Measurements from ENCODE around the gene JAKMIP3. TPM values are rescaled to one million over a fixed set of nuclear protein-coding genes. Genes with fewer than 3 reads are reported as not detected.

Gene JAKMIP3
- total RNA-seq, 4 donors from 2014 or later, result 0.04 to 0.19 (median 0.13) TPM; not detected in 1

DNA sequence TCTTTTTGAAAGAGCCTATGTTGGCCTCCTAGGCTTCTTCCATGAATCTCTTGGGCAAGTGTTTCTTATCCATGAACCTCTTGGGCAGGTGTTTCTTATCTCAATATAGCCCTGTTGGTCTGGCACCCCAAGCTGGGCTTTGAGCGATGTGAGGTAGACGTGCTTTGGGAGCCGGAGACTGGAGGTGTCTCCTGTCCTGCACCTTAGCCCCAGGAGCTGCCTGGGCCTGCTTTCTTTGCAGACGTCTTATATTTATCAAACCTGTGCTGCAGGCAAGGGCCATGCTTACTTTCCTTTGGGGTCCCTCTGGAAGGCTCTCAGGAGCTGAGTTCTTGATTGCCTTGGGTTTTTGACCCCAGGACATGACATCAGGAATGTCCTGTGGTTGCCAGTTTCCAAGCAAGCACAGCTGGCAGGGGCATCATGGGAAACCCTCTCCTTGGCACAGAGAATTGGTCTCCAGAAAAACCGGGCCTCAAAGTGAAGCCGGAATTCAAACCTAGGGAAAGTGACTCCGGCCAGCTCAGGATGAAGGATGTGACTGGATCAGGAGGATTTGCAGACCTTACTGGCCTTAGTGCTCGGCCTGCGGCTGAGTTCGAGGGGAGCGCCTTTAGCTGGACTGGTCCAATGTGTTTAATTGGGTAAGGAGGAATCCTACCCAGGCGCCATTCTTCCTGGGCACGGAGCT, 2.8 kb downstream of the JAKMIP3 start:
- Histone ChIP-seq H3K9me3 (peaks cover 0 to 6% (median 0%) of the 10 kb centered on the region in 3 donors), H3K27me3 (no peaks in the 10 kb centered on the region), H3K27ac (no peak overlapping the region), H3K4me1 (peaks cover 5 to 23% (median 11%) of the 10 kb centered on the region in 3 donors), H3K4me3 (no peak overlapping the region), H3K36me3 (no peaks in the 10 kb centered on the region)
- WGBS, 2 donors, result 90 to 97% methylated on average over 11 to 12 of the region's 13 CpGs
- no peak for DNase-seq
- TF ChIP-seq POLR2A (IDR thresholded peaks at IDR 0.05), result no peak
- TF ChIP-seq, protein P1, sequence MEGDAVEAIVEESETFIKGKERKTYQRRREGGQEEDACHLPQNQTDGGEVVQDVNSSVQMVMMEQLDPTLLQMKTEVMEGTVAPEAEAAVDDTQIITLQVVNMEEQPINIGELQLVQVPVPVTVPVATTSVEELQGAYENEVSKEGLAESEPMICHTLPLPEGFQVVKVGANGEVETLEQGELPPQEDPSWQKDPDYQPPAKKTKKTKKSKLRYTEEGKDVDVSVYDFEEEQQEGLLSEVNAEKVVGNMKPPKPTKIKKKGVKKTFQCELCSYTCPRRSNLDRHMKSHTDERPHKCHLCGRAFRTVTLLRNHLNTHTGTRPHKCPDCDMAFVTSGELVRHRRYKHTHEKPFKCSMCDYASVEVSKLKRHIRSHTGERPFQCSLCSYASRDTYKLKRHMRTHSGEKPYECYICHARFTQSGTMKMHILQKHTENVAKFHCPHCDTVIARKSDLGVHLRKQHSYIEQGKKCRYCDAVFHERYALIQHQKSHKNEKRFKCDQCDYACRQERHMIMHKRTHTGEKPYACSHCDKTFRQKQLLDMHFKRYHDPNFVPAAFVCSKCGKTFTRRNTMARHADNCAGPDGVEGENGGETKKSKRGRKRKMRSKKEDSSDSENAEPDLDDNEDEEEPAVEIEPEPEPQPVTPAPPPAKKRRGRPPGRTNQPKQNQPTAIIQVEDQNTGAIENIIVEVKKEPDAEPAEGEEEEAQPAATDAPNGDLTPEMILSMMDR (IDR thresholded peaks at IDR 0.05), result no peak
- intact Hi-C loops (cut with DNase I), result no loop called here

DNA sequence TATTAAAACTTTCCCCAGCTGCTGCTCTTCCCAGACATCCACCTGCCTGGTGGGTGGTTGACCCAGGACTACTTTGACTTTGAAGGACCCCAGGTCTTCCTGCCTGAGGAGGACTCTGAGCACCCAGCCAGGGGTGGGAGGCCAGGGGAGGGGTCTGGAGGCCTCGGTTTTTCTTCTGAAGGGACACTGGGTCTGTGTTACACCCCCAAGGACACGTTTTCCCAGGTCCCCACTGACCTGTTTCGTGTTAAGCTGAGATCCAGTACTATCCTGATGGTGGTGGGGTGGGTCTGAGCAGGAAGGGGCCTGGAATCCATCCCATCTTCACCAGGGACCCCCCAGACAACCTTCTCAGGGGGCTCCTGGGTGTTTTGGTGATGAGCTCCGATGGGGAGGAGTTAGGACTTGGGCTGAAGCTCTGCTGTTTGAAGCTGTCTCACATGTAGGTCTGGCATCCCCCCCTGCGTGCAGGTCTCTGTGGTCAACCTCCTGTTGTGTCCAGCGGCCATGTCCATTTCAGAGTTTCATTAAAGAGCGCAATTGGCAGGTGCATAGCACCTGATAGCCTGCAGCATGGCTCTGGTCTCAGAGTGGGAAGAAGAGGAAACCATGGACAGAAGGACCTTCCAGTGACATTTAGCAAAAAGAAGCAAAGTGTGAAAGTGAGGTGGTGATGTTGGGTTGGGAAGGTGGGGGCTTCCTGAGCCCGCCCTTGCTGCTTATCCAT, 3.5 kb downstream of the JAKMIP3 start:
- Histone ChIP-seq H3K36me3 (no peaks in the 10 kb centered on the region), H3K27me3 (no peaks in the 10 kb centered on the region), H3K27ac (no peak overlapping the region), H3K4me3 (no peak overlapping the region), H3K4me1 (peaks cover 5 to 23% (median 11%) of the 10 kb centered on the region in 3 donors), H3K9me3 (peaks cover 0 to 6% (median 0%) of the 10 kb centered on the region in 3 donors)
- TF ChIP-seq, protein P1 (IDR thresholded peaks at IDR 0.05), result no peak
- TF ChIP-seq POLR2A (IDR thresholded peaks at IDR 0.05), result no peak
- WGBS, 2 donors, result 49 to 88% methylated on average over 4 to 5 of the region's 8 CpGs
- DNase-seq, result no peak
- intact Hi-C loops (cut with DNase I), result no loop called here

DNA sequence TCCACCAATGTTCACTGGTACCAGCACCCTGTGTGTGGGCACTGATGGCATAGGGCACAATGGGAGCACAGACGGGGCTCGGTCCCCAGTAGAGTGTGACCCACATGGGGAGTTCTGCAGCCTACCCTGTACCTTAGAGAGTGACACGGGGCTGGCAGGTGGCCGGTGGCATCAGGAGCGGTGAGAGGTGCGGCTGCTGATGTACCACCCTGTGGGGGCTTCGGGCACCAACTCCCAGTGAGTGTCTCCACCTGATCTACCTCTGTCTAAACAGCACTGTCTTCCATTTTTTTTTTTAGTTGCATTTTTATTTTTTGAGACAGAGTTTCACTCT, 4.1 kb downstream of the JAKMIP3 start:
- 56 to 79% methylated on average over 5 to 6 of the region's 7 CpGs for WGBS, 2 donors
- Histone ChIP-seq H3K27ac (no peak overlapping the region), H3K4me1 (peaks cover 5 to 22% (median 11%) of the 10 kb centered on the region in 3 donors), H3K9me3 (peaks cover 0 to 6% (median 0%) of the 10 kb centered on the region in 3 donors), H3K27me3 (no peaks in the 10 kb centered on the region), H3K4me3 (no peak overlapping the region), H3K36me3 (no peaks in the 10 kb centered on the region)
- TF ChIP-seq POLR2A (IDR thresholded peaks at IDR 0.05), result no peak
- TF ChIP-seq, protein P1 (IDR thresholded peaks at IDR 0.05), result no peak
- intact Hi-C loops (cut with DNase I), result no loop called here
- DNase-seq, result no peak

DNA sequence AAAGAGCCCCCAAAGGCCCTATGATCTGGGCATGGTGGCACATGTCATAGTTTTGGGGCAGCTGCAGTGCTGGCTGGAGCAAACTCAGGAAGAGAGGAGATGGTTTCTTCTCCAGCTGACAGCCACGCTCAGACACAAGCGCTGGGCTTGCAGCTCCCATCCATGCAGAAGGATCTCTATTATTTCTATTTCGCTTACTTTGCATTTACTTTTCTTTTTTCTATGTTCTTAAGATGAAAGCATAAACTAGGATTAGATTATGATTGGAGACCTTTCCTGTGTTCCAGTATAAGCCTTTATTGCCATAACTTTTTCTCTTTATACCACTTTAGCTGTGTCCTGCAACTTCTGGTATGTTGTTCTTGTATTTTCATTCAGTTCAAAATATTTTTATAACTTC, 5.0 kb downstream of the JAKMIP3 start:
- H3K4me3 ChIP-seq, result no peak overlapping the region
- no peak for DNase-seq
- H3K4me1 ChIP-seq, result peaks cover 4 to 13% (median 5%) of the 10 kb centered on the region in 3 donors
- intact Hi-C loops (cut with DNase I), result no loop called here
- H3K27me3 ChIP-seq, result no peaks in the 10 kb centered on the region
- WGBS, 2 donors, result 62 to 71% methylated on average over 3 of the region's 3 CpGs
- no peak overlapping the region for H3K27ac ChIP-seq
- H3K36me3 ChIP-seq, result no peaks in the 10 kb centered on the region
- peaks cover 0 to 6% (median 0%) of the 10 kb centered on the region in 3 donors for H3K9me3 ChIP-seq
- TF ChIP-seq, protein P1 (IDR thresholded peaks at IDR 0.05), result no peak
- TF ChIP-seq POLR2A (IDR thresholded peaks at IDR 0.05), result no peak

DNA sequence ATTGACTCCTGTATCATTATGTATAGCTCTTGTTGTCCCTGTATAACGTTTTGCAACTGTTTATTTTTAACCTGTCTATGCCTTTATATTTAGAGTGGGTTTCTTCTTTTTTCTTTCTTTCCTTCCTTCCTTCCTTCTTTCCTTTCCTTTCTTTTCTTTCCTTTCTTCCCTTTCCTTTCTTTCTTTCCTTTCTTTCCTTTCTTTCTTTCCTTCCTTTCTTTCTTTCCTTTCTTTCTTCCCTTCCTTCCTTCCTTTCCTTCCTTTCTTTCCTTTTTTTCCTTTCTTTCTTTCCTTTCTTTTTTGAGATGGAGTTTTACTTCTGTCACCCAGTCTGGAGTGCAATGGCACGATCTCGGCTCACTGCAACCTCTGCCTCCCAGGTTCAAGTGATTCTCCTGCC, 5.9 kb downstream of the JAKMIP3 start:
- no peak for DNase-seq
- intact Hi-C loops (cut with DNase I), result no loop called here
- H3K9me3 ChIP-seq, result peaks cover 0 to 6% (median 0%) of the 10 kb centered on the region in 3 donors
- H3K36me3 ChIP-seq, result no peaks in the 10 kb centered on the region
- peaks cover 0 to 4% (median 0%) of the 10 kb centered on the region in 3 donors for H3K4me1 ChIP-seq
- WGBS, 2 donors, result 58 to 66% methylated on average over 3 of the region's 3 CpGs
- H3K27me3 ChIP-seq, result no peaks in the 10 kb centered on the region
- no peak overlapping the region for H3K4me3 ChIP-seq
- TF ChIP-seq, protein P1 (IDR thresholded peaks at IDR 0.05), result no peak
- TF ChIP-seq POLR2A (IDR thresholded peaks at IDR 0.05), result no peak
- no peak overlapping the region for H3K27ac ChIP-seq

All from esophagus squamous epithelium (tissue), 5 donors.